ENCODE measurements around the gene COX7B2. TPM values are rescaled to one million over a fixed set of nuclear protein-coding genes. Genes with fewer than 3 reads are reported as not detected.

COX7B2 gene
- total RNA-seq, 4 donors from 2014 or later, result not detected

DNA sequence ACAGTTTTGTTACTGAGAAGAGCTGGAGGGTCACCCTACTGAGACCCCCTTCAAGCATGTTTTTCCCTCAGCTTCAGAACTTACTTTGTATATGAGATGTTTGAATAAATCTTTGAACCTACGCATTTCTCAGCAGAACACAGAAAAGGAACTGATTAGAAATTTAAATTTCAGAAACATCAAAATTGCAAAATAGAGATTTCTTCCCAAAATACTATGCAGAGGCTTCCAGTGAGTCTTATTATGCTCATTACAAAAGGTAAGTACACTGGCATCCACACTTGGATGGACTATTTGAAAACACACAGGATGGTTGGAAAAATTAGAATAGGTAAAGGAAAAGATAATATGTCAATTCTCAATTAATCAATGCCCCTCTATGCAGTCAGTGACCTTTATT lies 91.2 kb downstream of the COX7B2 start:
- TF ChIP-seq, protein P1, sequence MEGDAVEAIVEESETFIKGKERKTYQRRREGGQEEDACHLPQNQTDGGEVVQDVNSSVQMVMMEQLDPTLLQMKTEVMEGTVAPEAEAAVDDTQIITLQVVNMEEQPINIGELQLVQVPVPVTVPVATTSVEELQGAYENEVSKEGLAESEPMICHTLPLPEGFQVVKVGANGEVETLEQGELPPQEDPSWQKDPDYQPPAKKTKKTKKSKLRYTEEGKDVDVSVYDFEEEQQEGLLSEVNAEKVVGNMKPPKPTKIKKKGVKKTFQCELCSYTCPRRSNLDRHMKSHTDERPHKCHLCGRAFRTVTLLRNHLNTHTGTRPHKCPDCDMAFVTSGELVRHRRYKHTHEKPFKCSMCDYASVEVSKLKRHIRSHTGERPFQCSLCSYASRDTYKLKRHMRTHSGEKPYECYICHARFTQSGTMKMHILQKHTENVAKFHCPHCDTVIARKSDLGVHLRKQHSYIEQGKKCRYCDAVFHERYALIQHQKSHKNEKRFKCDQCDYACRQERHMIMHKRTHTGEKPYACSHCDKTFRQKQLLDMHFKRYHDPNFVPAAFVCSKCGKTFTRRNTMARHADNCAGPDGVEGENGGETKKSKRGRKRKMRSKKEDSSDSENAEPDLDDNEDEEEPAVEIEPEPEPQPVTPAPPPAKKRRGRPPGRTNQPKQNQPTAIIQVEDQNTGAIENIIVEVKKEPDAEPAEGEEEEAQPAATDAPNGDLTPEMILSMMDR (IDR thresholded peaks at IDR 0.05), result no peak
- WGBS, result 77% methylated on average over 1 of the region's 1 CpG
- no peak overlapping the region for H3K4me3 ChIP-seq

GRCh38 chr4:46804781-46805413 lies 104.1 kb downstream of the COX7B2 start:
- Histone ChIP-seq H3K4me3 (no peak overlapping the region), H3K27ac (replicated peaks in 1 of 4) (no peak overlapping the region), H3K4me1 (no peaks in the 10 kb centered on the region), H3K27me3 (no peaks in the 10 kb centered on the region), H3K36me3 (no peaks in the 10 kb centered on the region), H3K9me3 (no peaks in the 10 kb centered on the region)
- intact Hi-C loops (cut with DNase I), result no loop called here
- WGBS, result 92% methylated on average over 7 of the region's 24 CpGs
- TF ChIP-seq POLR2AphosphoS5 (IDR thresholded peaks at IDR 0.05) (no peak), EP300 (IDR thresholded peaks at IDR 0.05) (no peak), POLR2A (IDR thresholded peaks at IDR 0.05; ENCODE audit: low read depth) (no peak)
- TF ChIP-seq, protein P1 (IDR thresholded peaks at IDR 0.05), result no peak
- DNase-seq (ENCODE audit: extremely low spot score), result no peak

More for the DNA sequence above, 91.2 kb downstream of the COX7B2 start:
- H3K4me1 ChIP-seq, result no peaks in the 10 kb centered on the region
- no peaks in the 10 kb centered on the region for H3K9me3 ChIP-seq
- DNase-seq (ENCODE audit: extremely low spot score), result no peak
- intact Hi-C loops (cut with DNase I), result no loop called here
- no peaks in the 10 kb centered on the region for H3K27me3 ChIP-seq
- H3K36me3 ChIP-seq, result no peaks in the 10 kb centered on the region
- no peak overlapping the region for H3K27ac ChIP-seq (replicated peaks in 1 of 4)

DNA sequence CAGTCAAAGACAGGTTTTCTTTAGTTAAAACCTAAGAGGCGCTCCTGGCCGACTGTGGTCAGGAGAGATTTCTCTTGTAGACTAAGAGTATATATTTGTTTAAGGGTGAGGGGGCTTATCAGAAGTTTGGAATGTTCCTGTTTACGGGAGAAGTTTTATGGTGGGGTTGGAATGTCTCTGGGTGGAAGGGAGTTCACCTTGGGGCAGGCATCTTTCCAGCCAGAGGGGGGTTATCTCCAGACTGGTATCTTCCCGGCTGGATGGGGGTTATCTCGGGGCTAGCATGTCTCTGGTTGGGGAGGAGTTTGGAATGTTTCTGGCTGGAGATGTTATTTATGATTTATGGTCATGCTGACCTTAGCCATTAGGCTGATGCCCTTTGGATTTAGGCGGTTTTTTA lies 116.0 kb downstream of the COX7B2 start:
- no peaks in the 10 kb centered on the region for H3K27me3 ChIP-seq
- intact Hi-C loops (cut with DNase I), result no loop called here
- peaks cover 0 to 11% (median 0%) of the 10 kb centered on the region in 4 donors for H3K9me3 ChIP-seq
- H3K36me3 ChIP-seq, result no peaks in the 10 kb centered on the region
- no peaks in the 10 kb centered on the region for H3K4me1 ChIP-seq
- no peak overlapping the region for H3K4me3 ChIP-seq
- no peak overlapping the region for H3K27ac ChIP-seq (replicated peaks in 1 of 4)
- TF ChIP-seq POLR2AphosphoS5 (IDR thresholded peaks at IDR 0.05) (no peak), EP300 (IDR thresholded peaks at IDR 0.05) (no peak), POLR2A (IDR thresholded peaks at IDR 0.05; ENCODE audit: low read depth) (no peak)
- TF ChIP-seq, protein P1 (IDR thresholded peaks at IDR 0.05), result no peak
- no peak for DNase-seq (ENCODE audit: extremely low spot score)
- 67% methylated on average over 6 of the region's 6 CpGs for WGBS

DNA sequence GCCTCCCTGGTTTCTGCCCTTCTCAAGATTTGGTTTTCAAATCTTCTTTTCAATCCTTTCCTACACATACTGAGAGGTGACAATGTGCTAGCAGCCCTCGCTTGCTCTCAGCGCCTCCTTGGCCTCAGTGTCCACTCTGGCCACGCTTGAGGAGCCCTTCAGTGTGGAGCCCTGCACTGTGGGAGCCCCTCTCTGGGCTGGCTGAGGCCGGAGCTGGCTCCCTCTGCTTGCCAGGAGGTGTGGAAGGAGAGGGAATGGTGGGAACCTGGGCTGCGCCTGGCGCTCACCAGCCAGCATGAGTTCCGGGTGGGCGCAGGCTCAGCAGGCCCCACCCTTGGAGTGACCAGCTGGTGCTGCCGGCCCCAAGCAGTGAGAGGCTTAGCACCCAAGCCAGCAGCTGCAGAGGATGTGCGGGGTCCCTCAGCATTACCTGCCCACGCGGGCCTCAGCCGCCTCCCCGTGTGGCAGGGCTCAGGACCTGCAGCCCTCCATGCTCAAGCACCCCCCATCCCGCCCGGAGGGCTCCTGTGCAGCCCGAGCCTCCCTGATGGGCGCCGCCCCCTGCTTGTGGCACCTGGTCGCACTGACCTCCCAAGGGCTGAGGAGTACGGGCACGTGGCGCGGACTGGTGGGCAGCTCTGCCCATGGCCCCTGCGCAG lies 127.5 kb downstream of the COX7B2 start:
- intact Hi-C loops (cut with DNase I), result no loop called here
- TF ChIP-seq POLR2A (IDR thresholded peaks at IDR 0.05; ENCODE audit: low read depth) (no peak), POLR2AphosphoS5 (IDR thresholded peaks at IDR 0.05) (no peak), EP300 (IDR thresholded peaks at IDR 0.05) (no peak)
- TF ChIP-seq, protein P1 (IDR thresholded peaks at IDR 0.05), result no peak

More for the DNA sequence above, 127.5 kb downstream of the COX7B2 start:
- Histone ChIP-seq H3K9me3 (peaks cover 0 to 11% (median 2%) of the 10 kb centered on the region in 4 donors), H3K27me3 (no peaks in the 10 kb centered on the region), H3K27ac (replicated peaks in 1 of 4) (no peak overlapping the region), H3K4me3 (no peak overlapping the region), H3K4me1 (no peaks in the 10 kb centered on the region), H3K36me3 (no peaks in the 10 kb centered on the region)
- 95% methylated on average over 12 of the region's 25 CpGs for WGBS
- DNase-seq (ENCODE audit: extremely low spot score), result no peak
